ENCODE results near the gene LHFPL4.

GRCh38 chr3:9507586-9508578 is 45.7 kb downstream of the LHFPL4 start:
- TF ChIP-seq CTCF (IDR thresholded peaks at IDR 0.05) (no peak), POLR2A (IDR thresholded peaks at IDR 0.05) (no peak)

Data from prostate gland (tissue), 2 donors.